GM12878 (cell line): ENCODE results near the gene TPGS1. TPM values are rescaled to one million over a fixed set of nuclear protein-coding genes. Genes with fewer than 3 reads are reported as not detected.

Source experiments
- ATAC-seq: fragments of 200-7000 bp; cut with Tn5 transposase; 3 replicates; pipeline ENCODE4 v1.9.1; 2020; ENCODE audit warnings: mild to moderate bottlenecking, moderate library complexity
- BruUV-seq: library from RNA; stranded (reverse); fragments of 400-500 nt; replicated peaks from 2 replicates; lab custom pipeline; 2021; lab: Mats Ljungman, UMichigan
- CTCF ChIA-PET: fragments of 300-600 bp; sonication (Branson Sonifier 250); formaldehyde crosslinking; extraction: SDS; loops from one replicate; lab custom pipeline; 2021; ENCODE audit warnings: inconsistent platforms; lab: Yijun Ruan, JAX
- POLR2A ChIA-PET: fragments of 350-600 bp; formaldehyde crosslinking; extraction: SDS; loops from one replicate; lab custom pipeline; 2021; ENCODE audit warnings: inconsistent platforms; lab: Charles Lee
- RAD21 ChIA-PET: fragments of 300-600 bp; sonication (Branson Sonifier 250); formaldehyde crosslinking; loops from one replicate; lab custom pipeline; 2023; ENCODE audit warnings: antibody characterized with exemption; ENCODE audit not compliant: unreplicated experiment; lab: Charles Lee
- SMC1A ChIA-PET: fragments of 300-600 bp; sonication (Branson Sonifier 250); formaldehyde crosslinking; loops from one replicate; lab custom pipeline; 2023; ENCODE audit not compliant: unreplicated experiment, uncharacterized antibody; lab: Charles Lee
- DNase-seq: peaks from one replicate; pipeline ENCODE4 v3.0.0-alpha.2; 2011; ENCODE audit warnings: low read depth, low spot score
- FAIRE-seq: peaks from 3 replicates; lab custom pipeline; 2011; peaks lifted over from hg19 to GRCh38; lab: Jason Lieb, UNC
- H2AFZ ChIP-seq: 2 replicates; pipeline ENCODE4 v1.6.0; 2011; ENCODE audit warnings: low read depth, low read length, control low read depth; ENCODE audit not compliant: control insufficient read depth
- H3K27ac ChIP-seq: 2 replicates; pipeline ENCODE4 v1.5.1; 2011; ENCODE audit warnings: control low read depth; ENCODE audit not compliant: control insufficient read depth, insufficient read depth
- H3K27me3 ChIP-seq, 2 experiments: replicated peaks in 1 of 2; 2 replicates each; pipeline versions ENCODE4 v1.6.0 to v1.6.1; 2011; ENCODE audit warnings: low read length in 1 of 2; ENCODE audit not compliant: control insufficient read depth in 2 of 2, insufficient read depth in 2 of 2
- H3K36me3 ChIP-seq, 2 experiments: 2 replicates each; pipeline ENCODE4 v1.5.1; 2011; ENCODE audit warnings: low read length in 1 of 2; ENCODE audit not compliant: control insufficient read depth in 2 of 2, insufficient read depth in 2 of 2
- H3K4me1 ChIP-seq: 2 replicates; pipeline ENCODE4 v1.6.1; 2011; ENCODE audit warnings: mild to moderate bottlenecking, low read length, moderate library complexity, mixed read lengths; ENCODE audit not compliant: control insufficient read depth, insufficient read depth
- H3K4me2 ChIP-seq: 2 replicates; pipeline ENCODE4 v1.6.0; 2011; ENCODE audit warnings: control low read depth; ENCODE audit not compliant: control insufficient read depth, insufficient read depth
- H3K4me3 ChIP-seq: fragments of 200-600 bp; sonication (generic); 2 replicates; pipeline ENCODE4 v1.5.1; 2016
- H3K79me2 ChIP-seq: 2 replicates; pipeline ENCODE4 v1.6.0; 2011; ENCODE audit warnings: low read length; ENCODE audit not compliant: control insufficient read depth, insufficient read depth
- H3K9ac ChIP-seq: 2 replicates; pipeline ENCODE4 v1.8.0; 2011; ENCODE audit warnings: low read length, control low read depth, mixed read lengths; ENCODE audit not compliant: control insufficient read depth, insufficient read depth
- H3K9me3 ChIP-seq: replicated peaks from 3 replicates; pipeline ENCODE4 v1.5.1; 2011; ENCODE audit warnings: mild to moderate bottlenecking, low read length; ENCODE audit not compliant: control insufficient read depth, insufficient read depth
- H4K20me1 ChIP-seq: 2 replicates; pipeline ENCODE4 v1.6.0; 2011; ENCODE audit not compliant: control insufficient read depth, insufficient read depth
- CBX5 ChIP-seq: sonication (generic); IDR thresholded peaks from 2 replicates; pipeline ENCODE4 v1.6.1; 2016; ENCODE audit warnings: low read depth, moderate library complexity, mild to moderate bottlenecking, inconsistent platforms
- CHD4 ChIP-seq: fragments of 200-600 bp; sonication (generic); IDR thresholded peaks from 2 replicates; pipeline ENCODE4 v1.6.1; 2016; ENCODE audit warnings: mild to moderate bottlenecking
- EED ChIP-seq: sonication (generic); IDR thresholded peaks from 2 replicates; pipeline ENCODE4 v1.6.1; 2016; ENCODE audit warnings: antibody characterized with exemption, low read depth
- EGR1 ChIP-seq, 2 experiments: IDR thresholded peaks; 1 replicate in 1 of 2; 2 replicates in 1 of 2; pipeline ENCODE4 v1.6.1; 2011 to 2012; ENCODE audit warnings: low read depth in 2 of 2, low read length in 2 of 2, borderline replicate concordance in 1 of 2, mild to moderate bottlenecking in 1 of 2, moderate library complexity in 1 of 2
- GABPA ChIP-seq: IDR thresholded peaks from 2 replicates; pipeline ENCODE4 v1.6.1; 2014; ENCODE audit warnings: antibody characterized with exemption, low read depth, mild to moderate bottlenecking, inconsistent platforms
- HCFC1 ChIP-seq: fragments of 150-350 bp; IDR thresholded peaks from 2 replicates; pipeline ENCODE4 v1.6.1; 2014; ENCODE audit warnings: low read length
- IKZF2 ChIP-seq, 2 experiments: fragments of 450-650 bp; IDR thresholded peaks; 2 replicates each; pipeline ENCODE4 v1.6.1; 2017; ENCODE audit warnings: mild to moderate bottlenecking in 2 of 2, moderate library complexity in 2 of 2
- JUND ChIP-seq: IDR thresholded peaks from 2 replicates; pipeline ENCODE4 v1.6.1; 2012; ENCODE audit warnings: low read depth, mild to moderate bottlenecking, low read length, improper control_type of control experiment, moderate library complexity
- KLF5 ChIP-seq: fragments of 450-650 bp; IDR thresholded peaks from 2 replicates; pipeline ENCODE4 v1.6.1; 2014; ENCODE audit warnings: mild to moderate bottlenecking; ENCODE audit not compliant: partially characterized antibody
- MEF2A ChIP-seq: IDR thresholded peaks from 2 replicates; pipeline ENCODE4 v1.6.1; 2011; ENCODE audit warnings: low read depth, mild to moderate bottlenecking, low read length, moderate library complexity; ENCODE audit not compliant: insufficient read depth
- MXI1 ChIP-seq: fragments of 150-350 bp; IDR thresholded peaks from 2 replicates; pipeline ENCODE4 v1.6.1; 2011; ENCODE audit warnings: low read depth, mild to moderate bottlenecking, inconsistent platforms, low read length, improper control_type of control experiment
- NFYA ChIP-seq: IDR thresholded peaks from 2 replicates; pipeline ENCODE4 v1.6.1; 2011; ENCODE audit warnings: low read depth, mild to moderate bottlenecking, low read length, improper control_type of control experiment, borderline replicate concordance
- PKNOX1 ChIP-seq: fragments of 450-650 bp; IDR thresholded peaks from 2 replicates; pipeline ENCODE4 v1.6.1; 2016; ENCODE audit warnings: mild to moderate bottlenecking
- POLR2A ChIP-seq: IDR thresholded peaks from 2 replicates; pipeline ENCODE4 v1.6.1; 2011; ENCODE audit warnings: low read depth, mild to moderate bottlenecking, low read length
- RB1 ChIP-seq: fragments of 450-650 bp; formaldehyde crosslinking; IDR thresholded peaks from 2 replicates; pipeline ENCODE4 v1.6.1; 2017; ENCODE audit warnings: mild to moderate bottlenecking, borderline replicate concordance
- RBBP5 ChIP-seq: fragments of 200-600 bp; sonication (generic); conservative IDR thresholded peaks from 2 replicates; pipeline ENCODE4 v1.6.1; 2016
- RUNX3 ChIP-seq: IDR thresholded peaks from 2 replicates; pipeline ENCODE4 v1.6.1; 2012; ENCODE audit warnings: low read length, inconsistent platforms
- SIX5 ChIP-seq: IDR thresholded peaks from 2 replicates; pipeline ENCODE4 v1.6.1; 2011; ENCODE audit warnings: mild to moderate bottlenecking, low read depth, low read length, moderate library complexity; ENCODE audit not compliant: severe bottlenecking
- SMARCA5 ChIP-seq: fragments of 450-650 bp; IDR thresholded peaks from 2 replicates; pipeline ENCODE4 v1.6.1; 2017; ENCODE audit warnings: mild to moderate bottlenecking
- SPI1 ChIP-seq: IDR thresholded peaks from 2 replicates; pipeline ENCODE4 v1.6.1; 2011; ENCODE audit warnings: low read depth, mild to moderate bottlenecking, low read length, moderate library complexity, borderline replicate concordance; ENCODE audit not compliant: insufficient read depth
- TAF1 ChIP-seq: IDR thresholded peaks from 2 replicates; pipeline ENCODE4 v1.6.1; 2011; ENCODE audit warnings: mild to moderate bottlenecking, low read depth, low read length, borderline replicate concordance
- TCF3 ChIP-seq: IDR thresholded peaks from 2 replicates; pipeline ENCODE4 v1.6.1; 2012; ENCODE audit warnings: low read depth, mild to moderate bottlenecking, low read length, borderline replicate concordance; ENCODE audit not compliant: insufficient read depth
- ZNF274 ChIP-seq: IDR thresholded peaks from one replicate; pipeline ENCODE4 v1.8.0; 2011; ENCODE audit not compliant: insufficient read length, insufficient read depth
- WGBS: methylation state at CpG from one replicate; pipeline ENCODE4 v1.1.6; 2016; ENCODE audit warnings: low lambda C conversion rate; ENCODE audit not compliant: insufficient replicate concordance, insufficient coverage; ENCODE audit errors: missing lambda C conversion rate; 5-methylcytosine and 5-hydroxymethylcytosine counted together
- in situ Hi-C: fragments of 300-500 bp; cut with MboI; formaldehyde crosslinking; loops from 9 replicates; pipeline ENCODE4 v1.14.3; 2018; ENCODE audit warnings: mixed read lengths
- intact Hi-C: fragments of 100-400 bp; cut with micrococcal nuclease; formaldehyde crosslinking; loops from one replicate; pipeline ENCODE4 v1.14.2; 2022; ENCODE audit not compliant: unreplicated experiment
- polyA plus RNA-seq, 11 experiments: library from polyadenylated mRNA; depleted of rRNA in 4 of 11; unstranded in 6 of 11; stranded (reverse) in 5 of 11; fragments of >200 nt; fragmentation: Nextera tagmentation in 4 of 11; fragmentation: Illumina TruSeq in 1 of 11; extraction: Ambion mirVana in 4 of 11; extraction: Trizol in 1 of 11; gene quantifications; 1 replicate in 1 of 11; 2 replicates in 10 of 11; pipeline versions ENCODE4 v1.2.1 to v1.2.3, GENCODE V29; 2011 to 2016; ENCODE audit warnings: inconsistent platforms in 2 of 11, missing spikeins in 2 of 11, low read depth in 1 of 11
- total RNA-seq, 4 experiments: library from RNA; depleted of rRNA in 3 of 4; stranded (reverse); fragments of >200 nt in 3 of 4; fragmentation: Illumina TruSeq in 1 of 4; extraction: Trizol in 1 of 4; gene quantifications; 2 replicates each; pipeline versions ENCODE4 v1.2.1 to v1.2.3, GENCODE V29; 2013 to 2021

The TPGS1 gene
- total and polyA plus RNA-seq, 10 of the 15 experiments (the other 5 are each of a cell fraction or from before 2014, with no cell fraction given) = 0.24 to 24.7 (median 7.7) TPM; not detected in 2

- no peak for FAIRE-seq
- no TSS peak for BruUV-seq
- H3K79me2 ChIP-seq = no peaks in the 10 kb centered on the region
- no peak for ATAC-seq
- H3K9me3 ChIP-seq = no peaks in the 10 kb centered on the region
- H3K4me3 ChIP-seq = no peak overlapping the region
- H3K27me3 ChIP-seq = no peaks in the 10 kb centered on the region
- H3K36me3 ChIP-seq = no peaks in the 10 kb centered on the region
- TF ChIP-seq GABPA (no peak), SIX5 (no peak), KLF5 (no peak), SPI1 (no peak), TAF1 (no peak), MEF2A (no peak), EED (no peak), RB1 (no peak), CHD4 (peak; percentile 68; the same call in 1 of the 2 replicates), MXI1 (no peak), JUND (no peak), RUNX3 (no peak), IKZF2 (IDR thresholded peaks at IDR 0.05) (no peak), TCF3 (no peak), CBX5 (no peak), SMARCA5 (peak; percentile 42; the same call in 1 of the 2 replicates), EGR1 (IDR thresholded peaks at IDR 0.05; ENCODE audit: borderline replicate concordance in 1 of 2, low read depth in 2 of 2, low read length in 2 of 2) (no peak), HCFC1 (no peak), POLR2A (0 out of 2 replicates have a peak, but pooled peaks have one; percentile 12), ZNF274 (no peak), PKNOX1 (no peak), RBBP5 (no peak), NFYA (no peak)
- WGBS = 91% methylated on average over 10 of the region's 10 CpGs
- no peak for DNase-seq
- H3K9ac ChIP-seq = no peak overlapping the region
- ChIA-PET SMC1A (no interaction called here), RAD21 (no interaction called here), CTCF (no interaction called here), POLR2A (interaction anchor here (0.6 kb wide), 1 partner anchor 215 kb away, joined by 3 read pairs; no protein-coding TSS in a partner anchor)
- intact Hi-C loops (no loop called here), in situ Hi-C loops (no loop called here)
- no peak overlapping the region for H3K4me2 ChIP-seq
- no peak overlapping the region for H2AFZ ChIP-seq
- no peaks in the 10 kb centered on the region; the same call in 1 of the 2 replicates for H4K20me1 ChIP-seq
- H3K27ac ChIP-seq = no peak overlapping the region
- peaks cover 11% of the 10 kb centered on the region for H3K4me1 ChIP-seq
Observed at GRCh38 chr19:513368-514165, 6.3 kb downstream of the TPGS1 start.
